ENCODE results near the gene SP3. TPM values are rescaled to one million over a fixed set of nuclear protein-coding genes. Genes with fewer than 3 reads are reported as not detected.

Gene SP3
- 104 TPM for total RNA-seq

DNA sequence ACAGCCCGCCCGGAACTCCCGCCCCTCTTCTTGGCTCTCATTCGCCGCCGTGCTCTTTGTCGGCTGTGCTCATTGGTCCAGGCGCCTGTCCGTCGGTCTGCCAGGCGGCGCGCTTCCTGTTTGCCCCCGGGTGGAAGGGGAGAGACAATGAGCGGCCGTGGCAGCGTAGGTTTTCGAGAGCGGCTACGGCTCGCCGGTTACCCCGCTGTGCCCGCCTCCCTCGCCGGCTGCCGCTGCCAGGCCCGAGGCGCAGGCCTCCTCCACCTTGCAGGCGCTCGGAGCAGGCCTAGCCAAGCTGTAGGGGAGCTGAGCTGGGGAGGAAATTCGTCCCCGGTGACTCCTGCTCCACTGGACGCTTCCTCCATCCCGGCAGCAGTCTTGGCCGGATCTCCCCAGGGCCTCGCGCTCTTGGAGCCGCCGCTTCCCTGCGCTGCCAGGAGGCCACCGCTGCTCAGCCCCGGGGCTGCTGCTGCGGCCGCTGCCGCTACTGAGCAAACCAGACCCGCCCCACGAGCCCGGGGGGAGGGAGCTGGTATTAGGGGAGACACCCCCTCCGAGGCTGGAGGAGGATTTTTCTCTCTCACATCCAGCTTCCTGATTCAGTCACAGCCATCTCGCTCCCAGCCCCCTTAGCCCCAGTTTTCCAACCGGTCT, at the start of gene SP3:
Gene SP3 (minus strand): TSS at position 2 of the 654 bp plus-strand sequence. CDS start 202 bp downstream, outside the sequence.
- DNase-seq (ENCODE audit: low spot score): peak; percentile 99

DNA sequence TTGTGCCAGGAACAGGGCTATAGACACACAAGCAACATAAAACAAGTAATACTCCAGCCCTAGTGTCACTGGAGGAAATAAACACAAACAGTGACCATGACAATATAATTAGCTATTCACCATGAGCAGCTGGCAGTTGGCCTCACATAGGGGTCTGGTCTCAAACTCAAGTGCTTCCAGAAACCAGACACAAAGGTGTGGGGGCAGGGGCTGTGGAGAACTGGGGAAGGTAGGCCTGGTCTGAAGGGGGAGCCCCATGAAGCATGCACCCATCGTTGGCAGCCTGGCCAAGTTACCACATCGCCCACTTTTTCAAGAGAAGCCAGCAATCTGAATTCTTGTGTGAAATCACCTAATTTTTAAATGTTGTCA, 49.5 kb upstream of the SP3 start:
- DNase-seq (ENCODE audit: low spot score): no peak

- no peak for DNase-seq (ENCODE audit: low spot score)
These were observed 49.0 kb upstream of the SP3 start for GRCh38 chr2:174014011-174014698.

DNA sequence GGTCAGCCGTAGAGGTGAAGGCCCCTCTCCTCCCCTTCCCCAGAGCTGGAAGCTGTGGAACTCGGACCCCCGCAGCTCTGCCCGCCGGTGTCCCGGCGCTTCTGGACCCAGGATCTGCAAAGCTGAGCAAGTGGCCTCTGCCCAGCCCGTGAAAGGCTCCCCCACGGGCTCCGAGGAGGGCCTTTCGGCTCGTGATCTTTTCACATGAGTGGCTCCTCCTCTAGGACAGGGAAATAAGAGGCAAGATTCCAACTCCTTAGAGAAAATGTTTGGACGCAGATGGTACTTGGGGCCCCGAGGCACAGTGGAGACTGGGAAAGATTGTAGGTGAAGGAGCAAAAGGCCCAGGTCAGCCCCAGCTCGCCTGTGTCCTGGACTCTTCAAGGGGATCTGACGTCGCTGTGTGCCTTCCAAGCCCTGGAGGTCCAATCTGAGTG, 48.2 kb upstream of the SP3 start:
- peak; percentile 62 for DNase-seq (ENCODE audit: low spot score)

DNA sequence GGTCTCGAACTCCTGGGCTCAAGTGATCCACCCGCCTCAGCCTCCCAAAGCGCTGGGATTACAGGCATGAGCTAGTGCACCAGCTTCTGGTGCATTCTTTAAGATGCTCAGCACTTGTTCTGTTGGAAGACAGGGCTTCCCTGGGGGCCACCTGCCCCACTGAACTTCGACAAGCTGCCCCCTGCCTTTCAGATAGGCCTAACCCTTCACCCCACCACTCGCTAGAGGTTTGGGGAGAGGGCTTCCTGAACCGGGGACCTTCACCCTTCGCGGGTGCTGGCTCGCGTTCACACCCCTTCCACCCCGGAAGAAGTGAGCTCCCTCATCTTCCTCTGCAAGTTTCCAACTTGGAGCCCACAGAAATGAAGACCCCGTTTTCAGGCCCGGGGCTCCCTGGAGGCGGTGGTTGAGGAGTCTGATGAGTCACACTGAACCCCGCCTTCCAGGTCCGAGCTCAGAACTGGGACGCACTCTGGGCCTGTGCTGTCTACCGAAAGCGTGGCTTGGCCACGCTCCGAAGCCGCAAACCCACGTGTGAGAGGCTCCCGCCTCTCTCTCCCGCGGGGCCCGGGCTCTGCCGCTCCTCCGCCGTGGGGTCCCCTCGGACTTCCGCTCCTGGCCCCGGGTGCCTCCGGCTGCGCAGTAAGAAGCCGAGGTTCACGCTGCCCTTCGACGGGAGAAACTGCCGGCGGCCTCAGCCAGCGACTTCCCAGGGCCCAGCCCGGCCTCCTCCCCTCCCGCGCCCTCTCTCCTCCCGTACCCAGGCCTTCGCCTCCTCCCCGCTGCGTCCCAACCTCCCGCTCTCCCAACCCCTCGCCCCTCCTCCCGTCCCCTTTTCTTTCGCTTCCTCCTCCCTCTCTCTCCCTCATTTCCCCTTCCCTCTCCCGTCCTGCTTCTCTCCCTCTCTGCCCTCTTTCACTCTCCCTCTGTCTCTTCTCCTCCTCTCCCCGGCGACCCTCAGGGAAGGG, 47.5 kb upstream of the SP3 start:
- peak; percentile 83 for DNase-seq (ENCODE audit: low spot score)

- DNase-seq (ENCODE audit: low spot score): no peak
These were observed 46.6 kb upstream of the SP3 start for GRCh38 chr2:174011796-174012195.

DNA sequence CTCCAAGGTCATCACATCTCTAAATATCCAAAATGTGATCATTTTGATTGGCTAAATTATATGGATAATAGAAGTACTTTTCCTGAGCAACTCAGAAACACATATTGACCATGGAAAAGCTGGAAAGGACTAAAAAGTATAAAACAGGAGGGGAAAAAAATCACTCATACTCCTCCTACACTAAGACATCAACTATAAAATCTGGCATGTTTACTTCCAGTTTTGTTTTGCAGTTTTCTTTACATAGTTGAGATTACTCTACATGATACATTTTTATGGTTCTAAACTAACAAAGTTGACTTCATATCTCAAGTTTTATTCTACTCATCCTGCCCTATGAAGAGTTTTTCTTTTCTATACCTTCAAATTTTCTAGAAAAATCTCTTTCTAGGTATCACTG, 46.0 kb upstream of the SP3 start:
- no peak for DNase-seq (ENCODE audit: low spot score)

DNA sequence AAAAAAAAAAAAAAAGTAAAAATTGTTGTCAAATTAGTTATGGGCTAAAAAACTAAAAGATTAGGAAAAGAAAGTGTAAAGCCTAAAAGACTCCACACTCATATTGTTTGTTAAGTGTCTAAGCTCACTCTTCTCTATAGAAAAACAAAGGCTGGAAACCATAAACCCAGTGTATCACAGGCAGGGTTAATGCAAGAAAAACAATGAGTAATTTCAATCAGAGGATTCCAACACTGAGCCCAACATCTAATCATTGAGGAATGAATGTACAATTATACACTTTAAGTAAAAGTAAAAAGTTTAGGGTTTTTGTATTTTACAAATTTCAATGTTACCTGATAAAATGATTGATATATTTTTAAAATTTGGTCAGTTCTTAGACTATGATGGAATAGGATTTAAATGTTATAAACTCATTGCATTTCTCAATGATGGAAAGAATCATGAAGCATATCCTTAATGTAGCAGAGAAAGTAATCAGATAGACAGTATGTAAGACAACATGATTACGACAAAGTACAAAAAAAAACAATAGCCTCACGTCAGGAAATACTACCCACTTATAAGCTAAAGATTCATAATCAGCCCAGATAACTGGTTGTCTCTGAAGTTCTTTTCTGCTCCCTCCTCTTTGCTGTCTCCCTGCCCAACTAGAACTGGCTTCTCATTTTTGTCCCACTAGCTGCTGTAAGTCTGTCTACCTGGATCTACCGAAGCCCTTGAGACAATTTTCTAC, 44.5 kb upstream of the SP3 start:
- DNase-seq (ENCODE audit: low spot score): no peak

GRCh38 chr2:174008720-174009119, 43.5 kb upstream of the SP3 start:
- DNase-seq (ENCODE audit: low spot score): no peak

- no peak for DNase-seq (ENCODE audit: low spot score)
These were observed 41.8 kb upstream of the SP3 start for GRCh38 chr2:174007010-174007409.

DNA sequence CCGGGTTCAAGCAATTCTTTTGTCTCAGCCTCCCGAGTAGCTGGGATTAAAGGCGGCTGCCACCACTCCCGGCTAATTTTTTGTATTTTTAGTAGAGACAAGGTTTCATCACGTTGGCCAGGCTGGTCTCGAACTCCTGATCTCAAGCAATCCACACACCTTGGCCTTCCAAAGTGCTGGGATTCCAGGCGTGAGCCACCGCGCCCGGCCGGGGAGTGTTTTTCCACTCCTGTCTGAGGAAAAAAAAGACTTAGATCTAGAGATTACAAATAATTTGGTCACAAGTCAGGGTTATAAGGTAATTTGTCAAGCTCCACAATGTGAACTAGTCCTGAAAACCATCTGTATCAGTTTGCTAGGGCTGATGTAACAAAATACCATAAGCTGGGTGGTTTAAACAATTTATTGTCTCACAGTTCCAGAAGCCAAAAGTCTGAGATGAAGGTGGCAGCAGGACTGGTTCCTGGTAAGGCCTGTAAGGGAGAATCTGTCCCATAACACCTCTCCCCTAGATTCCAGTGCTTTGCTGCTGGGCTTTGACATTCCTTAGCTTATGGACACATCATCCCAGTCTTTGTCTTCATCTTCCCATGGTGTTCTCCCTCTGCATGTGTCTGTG, 40.7 kb upstream of the SP3 start:
- no peak for DNase-seq (ENCODE audit: low spot score)

- DNase-seq (ENCODE audit: low spot score): no peak
These were observed 39.9 kb upstream of the SP3 start for GRCh38 chr2:174004905-174005605.

GRCh38 chr2:174003720-174004695, 38.8 kb upstream of the SP3 start:
- DNase-seq (ENCODE audit: low spot score): no peak

- no peak for DNase-seq (ENCODE audit: low spot score)
These were observed 37.5 kb upstream of the SP3 start for GRCh38 chr2:174002679-174003078.

DNA sequence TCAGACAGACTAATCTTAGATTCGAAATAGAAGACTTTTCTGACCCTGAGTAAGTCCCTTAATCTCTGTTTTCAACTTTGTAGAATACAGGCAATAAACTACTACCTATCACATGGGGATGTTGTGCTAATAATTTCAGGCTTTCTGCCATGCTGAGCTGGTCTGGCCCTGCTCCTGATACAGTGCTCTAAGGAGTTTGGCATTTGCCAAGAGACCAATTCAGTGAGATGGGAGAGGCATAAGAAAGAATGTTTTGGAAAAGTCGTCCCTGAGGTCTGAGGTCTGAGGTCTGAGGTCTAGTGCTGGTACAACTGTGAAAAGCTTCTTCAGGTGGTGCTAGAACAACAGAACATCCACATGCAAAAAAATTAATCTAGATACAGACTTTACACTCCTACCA, 35.9 kb upstream of the SP3 start:
- no peak for DNase-seq (ENCODE audit: low spot score)

DNA sequence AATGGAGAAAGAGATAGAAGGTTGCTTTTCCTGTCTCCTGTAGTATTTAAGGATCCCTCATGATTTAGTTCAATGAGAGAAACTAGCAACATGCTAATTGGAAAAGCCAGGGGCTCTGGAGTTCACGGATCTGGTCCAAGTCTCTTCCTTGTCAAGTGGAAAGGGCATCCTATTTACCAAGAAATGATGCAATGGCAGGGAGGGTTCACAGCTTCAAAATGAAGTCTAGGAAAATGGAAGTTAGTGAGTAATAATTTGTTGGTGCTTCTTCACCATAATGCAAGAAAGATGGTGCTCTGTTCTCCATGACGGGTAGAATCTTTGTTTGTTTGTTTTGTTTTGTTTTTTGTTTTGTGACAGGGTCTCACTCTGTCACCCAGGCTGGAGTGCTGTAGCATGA, 34.6 kb upstream of the SP3 start:
- no peak for DNase-seq (ENCODE audit: low spot score)

DNA sequence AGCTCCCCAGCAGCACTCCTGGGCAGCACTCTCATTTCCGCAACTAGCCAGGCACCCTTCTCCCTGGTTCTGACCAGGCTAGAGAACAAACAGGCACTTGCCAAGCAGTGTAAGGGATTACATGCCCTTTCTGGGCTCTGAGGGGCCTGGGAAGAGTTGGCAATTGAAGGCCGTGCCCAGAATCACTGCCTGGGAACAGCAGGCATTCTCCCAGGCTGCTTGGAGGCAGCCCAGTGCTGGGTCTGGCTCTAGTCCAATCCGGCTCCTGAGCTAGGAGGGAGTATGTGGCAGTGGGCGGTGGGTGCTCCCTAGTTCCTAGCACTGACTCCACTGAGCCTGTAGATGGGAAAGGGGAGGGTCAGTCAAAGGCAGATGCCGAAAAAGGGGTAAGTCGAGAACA, 34.1 kb upstream of the SP3 start:
- DNase-seq (ENCODE audit: low spot score): no peak

DNA sequence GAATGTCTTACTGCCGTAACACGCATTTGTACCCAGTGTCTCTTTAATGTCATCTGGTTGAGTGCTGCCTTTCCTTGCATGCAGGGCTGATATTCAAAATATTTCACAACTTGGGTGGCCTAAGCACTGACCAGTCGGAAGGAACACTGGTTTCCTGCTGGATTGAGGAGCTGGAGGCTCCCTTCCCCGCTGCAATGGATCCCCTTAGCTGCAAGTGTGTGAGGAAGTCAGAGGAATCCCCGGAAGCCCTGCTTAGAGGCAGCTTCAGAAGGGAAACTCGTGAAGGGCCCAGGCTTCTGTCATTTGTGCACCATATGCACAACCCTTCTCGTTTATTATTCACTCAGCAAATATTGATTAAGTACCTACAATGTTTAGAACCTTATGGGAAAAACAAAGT, 33.2 kb upstream of the SP3 start:
- no peak for DNase-seq (ENCODE audit: low spot score)

DNA sequence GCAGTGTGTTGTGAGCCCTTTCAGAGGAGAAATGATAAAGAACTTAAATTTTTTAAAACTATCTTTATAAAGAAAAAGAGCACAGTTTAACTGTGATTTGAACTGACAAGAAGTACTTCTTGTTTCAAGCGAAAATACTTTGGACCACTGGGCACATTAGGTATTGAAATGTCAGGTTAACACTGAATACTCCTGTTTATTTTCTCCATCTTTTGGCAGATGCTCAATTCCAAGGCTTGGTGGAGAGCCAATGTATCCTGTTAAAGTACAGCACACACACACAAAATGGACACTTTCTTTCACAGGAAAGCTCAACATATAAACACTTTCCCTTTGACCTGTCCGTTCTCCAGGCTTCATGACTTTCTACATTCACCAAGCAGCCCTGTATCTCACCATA, 32.6 kb upstream of the SP3 start:
- no peak for DNase-seq (ENCODE audit: low spot score)

Measured in ureter (tissue), 1 donor.